Endothelial cell of umbilical vein (primary cell): ENCODE measurements around the gene TRMT112.

Source experiments
- CTCF ChIP-seq, 2 donors: IDR thresholded peaks; 1 replicate in 1 of 2; 2 replicates in 1 of 2; pipeline ENCODE4 v1.5.1; 2011; ENCODE audit warnings: low read length in 2 of 2, mild to moderate bottlenecking in 2 of 2, moderate library complexity in 2 of 2, control low read depth in 1 of 2, inconsistent platforms in 1 of 2, low read depth in 1 of 2; ENCODE audit not compliant: insufficient read depth in 1 of 2; ENCODE audit errors: extremely low read depth in 1 of 2
- EZH2 ChIP-seq: IDR thresholded peaks from 2 replicates; pipeline ENCODE4 v1.6.1; 2012; ENCODE audit warnings: borderline replicate concordance, low read depth, mild to moderate bottlenecking, moderate library complexity, low read length, inconsistent platforms; ENCODE audit not compliant: severe bottlenecking
- FOS ChIP-seq: IDR thresholded peaks from 2 replicates; pipeline ENCODE4 v1.6.1; 2011; ENCODE audit warnings: mild to moderate bottlenecking, low read length, moderate library complexity, borderline replicate concordance; ENCODE audit not compliant: insufficient read depth
- POLR2A ChIP-seq: IDR thresholded peaks from 2 replicates; pipeline ENCODE4 v1.6.1; 2012; ENCODE audit warnings: low read depth, mild to moderate bottlenecking, control low read depth, low read length
- POLR2AphosphoS5 ChIP-seq: IDR thresholded peaks from 2 replicates; pipeline ENCODE4 v1.6.1; 2012; ENCODE audit warnings: low read depth, mild to moderate bottlenecking, control low read depth, low read length, moderate library complexity; ENCODE audit not compliant: insufficient read depth

GRCh38 chr11:64287676-64288352 lies 29.5 kb downstream of the TRMT112 start:
- TF ChIP-seq CTCF (IDR thresholded peaks at IDR 0.05; ENCODE audit: extremely low read depth in 1 of 2, insufficient read depth in 1 of 2, low read depth in 1 of 2, low read length in 2 of 2) (no peak), EZH2 (no peak), POLR2AphosphoS5 (no peak), FOS (no peak), POLR2A (no peak)
